ENCODE results near the gene TMEM222. TPM values are rescaled to one million over a fixed set of nuclear protein-coding genes. Genes with fewer than 3 reads are reported as not detected.
A peak's percentile ranks its signal among the peaks of the same experiment; 100 is the strongest.

TMEM222 gene
- total RNA-seq, 1 donor from 2014 or later: 11.1 TPM

- TF ChIP-seq CTCF (conservative IDR thresholded peaks at IDR 0.05; ENCODE audit: low read depth, low read length): no peak
- DNase-seq (ENCODE audit: low read depth): no peak
- no peak overlapping the region for H3K4me3 ChIP-seq (ENCODE audit: low read depth, low read length)
These were observed 24.4 kb downstream of the TMEM222 start for GRCh38 chr1:27346357-27346756.

GRCh38 chr1:27346991-27347624 lies 25.1 kb downstream of the TMEM222 start:
- H3K4me3 ChIP-seq (ENCODE audit: low read depth, low read length): no peak overlapping the region
- DNase-seq (ENCODE audit: low read depth): no peak
- TF ChIP-seq CTCF (conservative IDR thresholded peaks at IDR 0.05; ENCODE audit: low read depth, low read length): no peak

- no peak for TF ChIP-seq CTCF (conservative IDR thresholded peaks at IDR 0.05; ENCODE audit: low read depth, low read length)
- no peak for DNase-seq (ENCODE audit: low read depth)
- peak overlapping the region; percentile 56 for H3K4me3 ChIP-seq (ENCODE audit: low read depth, low read length)
These were observed 27.2 kb downstream of the TMEM222 start for GRCh38 chr1:27348861-27349783.

GRCh38 chr1:27349784-27350662 lies 28.1 kb downstream of the TMEM222 start:
- no peak for DNase-seq (ENCODE audit: low read depth)
- peak overlapping the region; percentile 56 for H3K4me3 ChIP-seq (ENCODE audit: low read depth, low read length)
- no peak for TF ChIP-seq CTCF (conservative IDR thresholded peaks at IDR 0.05; ENCODE audit: low read depth, low read length)

- H3K4me3 ChIP-seq (ENCODE audit: low read depth, low read length): peak overlapping the region; percentile 34
- no peak for DNase-seq (ENCODE audit: low read depth)
- TF ChIP-seq CTCF (conservative IDR thresholded peaks at IDR 0.05; ENCODE audit: low read depth, low read length): no peak
These were observed 28.9 kb downstream of the TMEM222 start for GRCh38 chr1:27350663-27351540.
